Measurements from ENCODE around the gene PHRF1. TPM values are rescaled to one million over a fixed set of nuclear protein-coding genes. Genes with fewer than 3 reads are reported as not detected.

The PHRF1 gene, protein sequence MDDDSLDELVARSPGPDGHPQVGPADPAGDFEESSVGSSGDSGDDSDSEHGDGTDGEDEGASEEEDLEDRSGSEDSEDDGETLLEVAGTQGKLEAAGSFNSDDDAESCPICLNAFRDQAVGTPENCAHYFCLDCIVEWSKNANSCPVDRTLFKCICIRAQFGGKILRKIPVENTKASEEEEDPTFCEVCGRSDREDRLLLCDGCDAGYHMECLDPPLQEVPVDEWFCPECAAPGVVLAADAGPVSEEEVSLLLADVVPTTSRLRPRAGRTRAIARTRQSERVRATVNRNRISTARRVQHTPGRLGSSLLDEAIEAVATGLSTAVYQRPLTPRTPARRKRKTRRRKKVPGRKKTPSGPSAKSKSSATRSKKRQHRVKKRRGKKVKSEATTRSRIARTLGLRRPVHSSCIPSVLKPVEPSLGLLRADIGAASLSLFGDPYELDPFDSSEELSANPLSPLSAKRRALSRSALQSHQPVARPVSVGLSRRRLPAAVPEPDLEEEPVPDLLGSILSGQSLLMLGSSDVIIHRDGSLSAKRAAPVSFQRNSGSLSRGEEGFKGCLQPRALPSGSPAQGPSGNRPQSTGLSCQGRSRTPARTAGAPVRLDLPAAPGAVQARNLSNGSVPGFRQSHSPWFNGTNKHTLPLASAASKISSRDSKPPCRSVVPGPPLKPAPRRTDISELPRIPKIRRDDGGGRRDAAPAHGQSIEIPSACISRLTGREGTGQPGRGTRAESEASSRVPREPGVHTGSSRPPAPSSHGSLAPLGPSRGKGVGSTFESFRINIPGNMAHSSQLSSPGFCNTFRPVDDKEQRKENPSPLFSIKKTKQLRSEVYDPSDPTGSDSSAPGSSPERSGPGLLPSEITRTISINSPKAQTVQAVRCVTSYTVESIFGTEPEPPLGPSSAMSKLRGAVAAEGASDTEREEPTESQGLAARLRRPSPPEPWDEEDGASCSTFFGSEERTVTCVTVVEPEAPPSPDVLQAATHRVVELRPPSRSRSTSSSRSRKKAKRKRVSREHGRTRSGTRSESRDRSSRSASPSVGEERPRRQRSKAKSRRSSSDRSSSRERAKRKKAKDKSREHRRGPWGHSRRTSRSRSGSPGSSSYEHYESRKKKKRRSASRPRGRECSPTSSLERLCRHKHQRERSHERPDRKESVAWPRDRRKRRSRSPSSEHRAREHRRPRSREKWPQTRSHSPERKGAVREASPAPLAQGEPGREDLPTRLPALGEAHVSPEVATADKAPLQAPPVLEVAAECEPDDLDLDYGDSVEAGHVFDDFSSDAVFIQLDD (N-terminal part only)
- total RNA-seq = 19.9 and 33.0 TPM in 2 replicates

DNA sequence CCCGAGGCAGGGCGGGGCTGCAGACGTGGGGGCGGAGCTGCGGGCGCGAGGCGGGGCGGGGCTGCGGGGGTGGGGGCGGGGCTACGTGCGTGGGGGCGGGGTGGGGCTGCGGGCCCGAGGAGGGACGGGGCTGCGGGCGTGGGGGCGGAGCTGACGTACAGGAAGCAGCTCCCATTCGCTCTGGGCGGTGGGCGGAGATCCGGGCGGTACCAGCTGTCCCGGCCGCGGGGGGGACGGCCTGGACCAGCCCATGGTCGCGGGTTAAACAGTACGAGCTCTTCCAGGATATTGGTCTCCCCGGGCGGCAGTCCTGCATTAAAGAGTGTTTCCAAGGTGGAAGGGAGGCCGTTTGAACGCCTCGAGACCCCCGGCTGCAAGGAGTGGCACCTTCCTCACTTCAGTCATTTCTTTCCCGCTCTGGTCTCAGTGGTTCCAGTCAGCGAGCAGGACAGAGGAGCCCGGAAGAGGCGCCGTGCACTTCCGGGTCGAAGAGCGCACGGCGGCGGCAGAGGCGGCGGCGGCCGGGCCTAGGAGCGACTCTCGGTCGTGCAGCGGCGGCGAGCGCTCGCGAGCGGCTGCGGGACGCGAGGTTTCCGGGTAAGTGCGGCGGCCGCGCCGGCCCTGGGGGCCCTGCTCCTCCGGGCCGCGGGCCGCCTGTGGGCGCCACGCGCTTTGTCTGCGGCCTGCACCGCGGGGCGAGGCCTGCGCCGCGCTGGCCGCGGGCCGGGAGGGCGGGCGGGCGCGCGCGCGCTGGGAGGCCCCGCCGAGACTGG is at the start of gene PHRF1:
Gene PHRF1, plus strand, starts transcription at position 475 of the 773 bp plus-strand sequence. CDS start 5,043 bp downstream, outside the sequence.

DNA sequence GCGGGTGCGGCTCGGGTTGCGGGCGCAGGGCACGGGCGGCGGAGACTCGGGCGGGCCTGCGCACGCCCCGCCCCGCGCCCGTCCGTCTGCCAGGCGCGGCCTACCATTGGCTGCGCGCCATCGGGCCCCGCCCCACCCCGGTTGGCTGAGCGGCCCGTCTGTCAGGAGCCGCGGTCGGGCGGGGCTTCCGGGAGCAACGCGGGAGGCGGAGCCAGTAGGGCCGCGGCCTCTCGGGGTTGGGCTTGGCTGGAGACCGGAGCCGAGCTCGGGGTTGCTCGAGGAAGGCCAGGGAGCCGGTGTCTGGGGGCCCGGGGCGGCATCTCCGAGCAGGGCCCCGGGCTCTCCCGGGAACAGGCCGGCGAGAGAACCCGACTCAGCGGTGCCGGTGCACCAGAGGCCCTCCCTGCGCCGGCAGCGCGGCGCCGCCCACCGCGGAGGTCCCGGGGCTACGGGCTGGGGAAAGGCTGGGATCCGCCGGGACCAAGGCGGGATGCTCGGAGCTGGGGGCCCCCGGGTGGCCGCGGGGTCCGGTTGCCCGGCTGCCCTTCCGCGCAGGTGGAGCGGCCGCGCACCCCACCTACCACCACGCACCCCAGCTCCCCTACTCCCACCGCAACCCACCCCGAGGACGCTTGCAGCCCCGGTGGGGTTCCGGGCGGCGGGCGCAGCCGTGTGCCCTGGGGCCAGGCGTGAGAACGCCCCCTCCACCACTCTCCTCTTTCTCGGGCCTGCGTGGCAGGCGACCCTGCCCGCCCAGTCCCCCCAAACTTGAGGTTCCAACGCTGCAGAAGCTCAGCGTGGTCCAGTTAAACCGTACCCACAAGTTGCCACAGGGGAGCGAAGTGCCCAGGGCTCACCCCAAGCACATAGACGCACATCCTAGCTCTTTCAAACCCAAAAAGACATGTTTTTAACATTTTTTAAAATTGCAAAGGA is 40.5 kb upstream of the PHRF1 start, which contains the start of gene HRAS:
Gene HRAS, minus strand, starts transcription at position 58 of the 936 bp plus-strand sequence.

DNA sequence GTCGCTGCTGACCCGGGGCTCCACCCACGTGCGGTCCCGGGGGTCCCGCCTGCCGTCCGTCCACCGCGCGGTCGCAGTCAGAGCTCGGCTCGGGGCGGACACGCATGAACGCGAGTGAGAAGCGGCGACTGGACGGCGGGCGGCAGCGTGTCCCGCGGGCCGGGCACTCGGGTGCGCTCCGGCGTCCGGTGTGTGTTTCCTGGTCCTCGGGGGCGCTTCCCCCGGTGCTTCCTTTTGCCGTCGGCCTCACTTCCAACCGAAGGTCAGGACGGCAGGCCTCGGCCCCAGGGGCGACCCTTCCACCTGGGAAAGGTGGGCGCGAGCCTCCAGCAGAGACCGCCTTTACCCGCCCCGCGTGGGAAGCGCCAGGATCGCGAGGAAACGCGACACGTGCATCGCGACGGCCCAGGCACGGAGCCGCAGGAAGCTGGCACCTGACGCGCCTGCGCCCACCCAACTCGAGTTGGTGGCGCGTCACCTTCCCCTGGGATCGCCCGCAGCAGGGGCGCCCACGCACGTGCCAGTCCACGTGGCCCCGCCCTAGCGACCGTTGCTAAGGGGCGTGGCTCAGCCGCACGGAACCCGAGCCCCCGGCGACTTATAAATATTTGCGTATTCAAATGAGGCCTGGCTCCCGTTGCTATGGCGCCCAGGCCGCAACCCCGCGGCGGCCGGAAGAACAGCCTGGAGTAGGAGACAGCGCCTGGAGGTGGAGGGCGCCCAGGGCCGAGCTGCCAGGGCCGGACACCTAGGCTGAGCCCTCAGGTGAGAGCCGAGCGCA is 39.2 kb upstream of the PHRF1 start, which contains the start of gene LRRC56:
Gene LRRC56, plus strand, starts transcription at position 687 of the 781 bp plus-strand sequence. CDS start 3,158 bp downstream, outside the sequence.

DNA sequence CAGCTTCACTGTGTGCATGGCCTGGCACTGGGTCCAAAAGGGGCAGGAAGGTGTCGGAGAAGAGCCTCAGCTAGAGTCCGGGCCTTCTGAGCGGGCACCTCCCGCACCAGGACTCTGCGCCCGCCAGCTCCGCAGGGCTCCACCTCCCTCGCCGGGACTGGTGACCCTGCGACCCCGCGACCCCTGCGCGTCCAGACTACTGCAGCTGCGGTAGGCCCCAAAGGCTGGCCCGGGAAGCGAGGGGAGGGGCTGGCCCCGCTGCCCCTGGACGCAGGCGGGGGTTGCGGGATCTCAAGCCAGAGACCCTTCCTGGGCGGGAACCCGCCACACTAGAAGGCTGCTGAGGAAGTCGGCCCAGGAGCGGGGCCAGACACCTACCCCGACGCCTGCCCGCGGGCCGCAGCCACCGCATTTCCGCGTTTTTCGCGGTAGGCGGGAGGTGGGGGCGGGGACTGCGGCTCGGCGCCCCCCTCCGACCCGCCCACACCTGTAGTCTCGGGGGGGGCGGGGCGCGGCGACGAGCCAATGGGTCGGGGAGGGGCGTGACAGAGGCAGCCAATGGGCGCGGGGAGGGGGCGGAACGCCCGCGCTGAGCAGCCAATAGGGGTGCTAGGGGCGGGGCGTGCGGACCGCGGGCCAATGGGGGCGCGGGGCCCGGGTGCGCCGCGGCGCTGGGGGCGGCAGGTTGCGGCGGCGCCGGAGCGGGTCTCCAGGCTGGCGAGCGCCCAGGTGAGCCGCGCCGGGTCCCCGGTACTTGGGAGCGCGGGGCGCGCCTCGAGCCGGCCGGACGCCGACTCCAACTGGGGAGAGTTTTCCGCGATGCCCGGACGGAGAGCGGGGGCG is 15.7 kb upstream of the PHRF1 start, which contains the start of the genes LMNTD2 and RASSF7:
Gene LMNTD2, minus strand, starts transcription at position 434 of the 843 bp plus-strand sequence. Its CDS starts 22 bp downstream, at position 412.
Gene RASSF7, plus strand, starts transcription at position 666 of the 843 bp plus-strand sequence. CDS start 799 bp downstream, outside the sequence.

DNA sequence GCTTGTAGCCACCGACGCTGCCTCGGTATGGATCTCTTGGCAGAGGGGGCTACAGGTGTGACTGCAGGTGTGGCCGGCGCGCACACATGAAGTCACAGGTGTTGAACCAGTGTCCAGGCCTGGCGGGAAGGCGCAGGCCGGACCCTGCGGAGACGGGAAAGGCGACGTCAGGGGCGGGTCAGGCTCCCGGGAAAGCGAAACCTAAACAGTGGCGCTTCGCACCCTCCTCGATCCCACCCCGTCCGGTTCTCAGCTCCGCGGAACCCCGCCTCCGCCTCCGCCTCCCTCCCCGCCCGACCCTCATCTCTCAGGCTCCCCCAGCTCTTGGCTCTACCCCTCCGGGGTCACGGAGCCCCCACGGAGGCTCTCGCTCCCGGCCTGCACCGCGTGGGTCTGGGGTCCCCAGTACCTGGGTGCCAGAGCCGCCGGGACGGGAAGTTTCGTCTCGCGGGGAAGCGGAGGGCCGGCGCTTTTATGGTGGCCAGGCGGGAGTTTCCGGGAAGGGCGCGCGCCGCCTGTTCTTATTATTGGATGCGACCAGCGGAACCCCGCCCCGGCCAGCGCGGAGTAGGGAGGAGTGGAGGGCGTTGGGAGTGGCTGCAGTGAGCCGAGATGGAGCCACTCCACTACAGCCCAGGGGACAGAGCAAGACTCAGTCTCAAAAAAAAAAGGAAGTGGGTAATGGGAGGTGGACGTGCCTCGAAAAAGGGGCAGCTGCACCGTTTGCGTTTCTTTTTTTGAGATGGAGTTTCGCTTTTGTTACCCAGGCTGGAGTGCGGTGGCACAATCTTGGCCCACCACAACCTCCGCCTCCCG is 39.4 kb downstream of the PHRF1 start, which contains the start of gene IRF7:
Gene IRF7, minus strand, starts transcription at position 447 of the 816 bp plus-strand sequence. CDS start 586 bp downstream, outside the sequence.

DNA sequence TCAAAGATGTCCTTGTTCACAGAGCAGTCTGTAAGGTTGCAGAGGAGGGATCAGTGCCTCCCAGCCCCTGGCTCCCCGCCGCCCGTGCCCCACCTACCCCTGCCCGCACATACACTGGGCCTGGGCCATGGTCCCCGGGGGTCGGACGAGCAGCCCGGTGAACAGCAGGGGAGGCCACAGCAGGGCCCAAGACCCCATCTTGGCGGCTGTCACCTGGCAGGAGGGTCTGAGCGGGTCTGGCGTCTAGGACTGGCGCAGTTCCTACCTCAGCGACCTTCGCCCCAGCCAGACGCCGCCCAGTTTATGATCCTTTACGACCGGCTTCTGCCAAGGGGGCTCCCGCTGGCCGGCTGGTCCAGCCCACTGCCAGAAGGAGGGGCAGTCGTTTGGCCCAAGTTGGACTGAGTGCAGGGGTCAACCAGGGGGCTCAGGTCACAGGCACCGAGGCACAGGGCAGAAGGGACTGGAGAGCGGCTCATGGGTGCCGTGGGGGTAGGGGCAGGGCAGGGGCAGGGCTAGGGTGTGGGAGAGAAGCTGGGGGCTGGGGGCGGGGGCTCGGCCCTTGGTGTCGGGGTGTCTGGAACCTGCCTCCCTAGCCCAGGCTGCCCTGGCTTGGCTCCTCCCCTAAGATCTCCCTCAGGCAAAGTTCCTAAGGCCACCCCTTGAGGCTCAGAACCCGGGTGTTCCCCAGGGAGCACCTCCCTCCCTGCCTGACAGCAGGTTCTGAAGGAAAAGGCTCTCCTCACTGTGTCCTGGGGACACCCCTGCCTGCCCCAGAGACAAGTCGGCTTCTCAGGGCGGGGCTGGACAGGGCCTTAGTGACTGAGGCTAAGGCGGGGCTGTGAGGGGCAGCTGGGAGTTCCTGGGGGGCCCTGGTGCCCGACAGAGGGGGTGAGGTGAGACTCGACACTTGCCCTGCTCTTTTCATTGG is 48.7 kb downstream of the PHRF1 start, which contains the start of gene CDHR5:
Gene CDHR5, minus strand, starts transcription at position 251 of the 931 bp plus-strand sequence. Its CDS starts 53 bp downstream, at position 198.

DNA sequence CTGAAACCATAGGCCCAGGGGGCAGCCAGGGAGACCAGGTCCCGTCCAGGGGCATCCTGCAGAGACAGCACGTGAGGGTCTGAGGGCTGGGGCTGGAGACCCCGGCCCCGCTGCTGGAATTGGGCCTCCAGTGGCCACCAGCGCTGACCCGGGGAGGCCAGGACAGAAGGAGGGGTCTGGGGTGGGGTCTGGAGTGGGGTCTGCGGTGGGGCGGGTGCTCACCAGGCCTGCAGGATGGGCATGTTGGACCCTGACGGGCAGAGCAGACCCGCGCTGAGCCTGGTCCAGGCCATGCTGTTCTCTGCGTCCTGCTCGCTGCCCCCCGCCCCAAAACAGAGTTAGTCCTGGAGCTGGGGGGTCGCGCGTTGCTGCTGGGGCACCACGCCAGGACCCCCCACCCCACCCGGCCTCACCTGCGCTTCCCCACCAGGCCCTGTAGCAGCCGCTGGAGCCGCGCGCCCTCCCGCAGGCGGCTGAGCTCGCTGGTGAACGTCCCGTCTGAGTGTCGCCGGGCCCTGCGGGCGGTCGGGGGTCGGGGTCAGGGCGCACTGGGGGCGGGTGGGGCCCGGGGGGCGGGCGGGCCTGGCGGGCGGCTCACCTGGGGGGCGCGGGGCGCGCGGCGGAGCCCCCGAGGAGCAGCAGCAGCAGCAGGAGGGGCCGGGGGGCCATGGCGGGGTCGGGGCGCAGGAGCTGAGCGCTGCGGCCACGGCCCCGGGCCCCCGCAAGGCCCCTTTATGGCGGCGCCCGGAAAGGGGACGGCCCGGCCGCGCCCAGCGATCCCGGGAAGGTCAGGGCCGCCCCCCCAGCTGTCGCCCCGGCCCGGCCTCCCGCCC is 50.4 kb downstream of the PHRF1 start, which contains the start of gene SCT:
Gene SCT, minus strand, starts transcription at position 707 of the 833 bp plus-strand sequence. Its CDS starts 38 bp downstream, at position 669.

DNA sequence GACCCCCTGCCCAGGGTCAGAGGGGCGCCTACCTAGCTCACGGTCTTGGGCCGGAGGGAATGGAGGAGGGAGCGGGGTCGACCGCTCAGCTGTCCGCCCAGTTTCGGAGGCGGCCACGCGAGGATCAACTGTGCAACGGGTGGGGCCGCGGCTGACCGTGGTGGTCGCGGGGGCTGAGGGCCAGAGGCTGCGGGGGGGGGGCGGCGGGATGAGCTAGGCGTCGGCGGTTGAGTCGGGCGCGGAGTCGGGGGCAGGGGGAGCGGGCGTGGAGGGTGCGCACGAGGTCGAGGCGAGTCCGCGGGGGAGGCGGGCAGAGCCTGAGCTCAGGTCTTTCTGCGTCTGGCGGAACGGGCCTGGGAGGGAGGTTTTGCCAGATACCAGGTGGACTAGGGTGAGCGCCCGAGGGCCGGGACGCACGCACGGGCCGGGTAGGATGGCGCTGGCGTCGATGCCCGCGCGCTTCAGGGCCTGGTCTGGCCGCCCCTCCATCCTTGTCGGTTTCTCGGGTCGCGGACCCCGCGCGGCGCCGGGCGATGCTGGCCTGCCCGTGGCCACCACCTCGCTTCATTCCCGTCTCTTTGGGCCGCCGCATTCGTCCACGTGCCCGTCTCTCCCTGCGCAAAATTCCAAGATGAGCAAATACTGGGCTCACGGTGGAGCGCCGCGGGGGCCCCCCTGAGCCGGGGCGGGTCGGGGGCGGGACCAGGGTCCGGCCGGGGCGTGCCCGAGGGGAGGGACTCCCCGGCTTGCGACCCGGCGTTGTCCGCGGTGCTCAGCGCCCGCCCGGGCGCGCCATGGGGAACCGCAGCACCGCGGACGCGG is 60.5 kb downstream of the PHRF1 start, which contains the start of gene DRD4:
Gene DRD4, plus strand, starts transcription at position 759 of the 822 bp plus-strand sequence. Its CDS starts 36 bp downstream, at position 795.

Other genes starting within 250 kb of the PHRF1 start
- 0.16 and 2.3 TPM in 2 replicates for gene B4GALNT4, start 207.0 kb upstream of the PHRF1 start, total RNA-seq
- gene PKP3, start 182.3 kb upstream of the PHRF1 start, total RNA-seq = 0.06 and 0.16 TPM in 2 replicates
- gene SIGIRR, start 161.5 kb upstream of the PHRF1 start, total RNA-seq = 32.1 and 42.6 TPM in 2 replicates
- gene ANO9, start 134.5 kb upstream of the PHRF1 start, total RNA-seq = 0.32 and 5.7 TPM in 2 replicates
- 22.2 and 37.3 TPM in 2 replicates for gene PTDSS2, start 126.2 kb upstream of the PHRF1 start, total RNA-seq
- 206 and 271 TPM in 2 replicates for gene RNH1, start 69.2 kb upstream of the PHRF1 start, total RNA-seq
- 65.3 and 82.4 TPM in 2 replicates for gene HRAS, start 40.9 kb upstream of the PHRF1 start, total RNA-seq
- gene LRRC56, start 38.9 kb upstream of the PHRF1 start, total RNA-seq = 0.32 and 1.2 TPM in 2 replicates
- 1.2 and 1.8 TPM in 2 replicates for gene LMNTD2, start 15.7 kb upstream of the PHRF1 start, total RNA-seq
- 16.4 and 16.5 TPM in 2 replicates for gene RASSF7, start 15.5 kb upstream of the PHRF1 start, total RNA-seq
- gene IRF7, start 39.5 kb downstream of the PHRF1 start, total RNA-seq = 13.1 and 17.6 TPM in 2 replicates
- gene CDHR5, start 48.5 kb downstream of the PHRF1 start, total RNA-seq = not detected in 2 replicates
- gene SCT, start 50.7 kb downstream of the PHRF1 start, total RNA-seq = not detected in 2 replicates
- gene DRD4, start 60.8 kb downstream of the PHRF1 start, total RNA-seq = not detected in 2 replicates
- 26.9 and 27.6 TPM in 2 replicates for gene DEAF1, start 118.8 kb downstream of the PHRF1 start, total RNA-seq
- gene TMEM80, start 119.3 kb downstream of the PHRF1 start, total RNA-seq = 6.5 and 6.9 TPM in 2 replicates
- 3.4 and 5.0 TPM in 2 replicates for gene EPS8L2, start 129.8 kb downstream of the PHRF1 start, total RNA-seq
- 112 and 136 TPM in 2 replicates for gene TALDO1, start 171.0 kb downstream of the PHRF1 start, total RNA-seq
- gene GATD1, start 201.0 kb downstream of the PHRF1 start, total RNA-seq = 20.7 and 24.2 TPM in 2 replicates
- not detected in 2 replicates for gene CEND1, start 213.6 kb downstream of the PHRF1 start, total RNA-seq
- gene SLC25A22, start 221.8 kb downstream of the PHRF1 start, total RNA-seq = 6.3 and 11.2 TPM in 2 replicates
- 5.7 and 9.0 TPM in 2 replicates for gene PIDD1, start 228.8 kb downstream of the PHRF1 start, total RNA-seq
- gene RPLP2, start 233.5 kb downstream of the PHRF1 start, total RNA-seq = 246 and 250 TPM in 2 replicates
- gene PNPLA2, start 242.4 kb downstream of the PHRF1 start, total RNA-seq = 19.8 and 44.4 TPM in 2 replicates

Data from bladder microvascular endothelial cell (primary cell).